CD4-positive, alpha-beta T cell treated with Interleukin-6 at 100 ng/mL for 8 hours (primary cell): Measurements from ENCODE around the gene ARFGEF2.
"Not testable (repeated sequence)": the region's sequence is repeated elsewhere in the genome, so short reads cannot be mapped to it uniquely, and the experiment has no call there.

Experiments
- DNase-seq: peaks from one replicate; pipeline ENCODE4 v3.0.0-alpha.2; 2020; ENCODE audit warnings: mixed read lengths, low spot score

Gene ARFGEF2

DNA sequence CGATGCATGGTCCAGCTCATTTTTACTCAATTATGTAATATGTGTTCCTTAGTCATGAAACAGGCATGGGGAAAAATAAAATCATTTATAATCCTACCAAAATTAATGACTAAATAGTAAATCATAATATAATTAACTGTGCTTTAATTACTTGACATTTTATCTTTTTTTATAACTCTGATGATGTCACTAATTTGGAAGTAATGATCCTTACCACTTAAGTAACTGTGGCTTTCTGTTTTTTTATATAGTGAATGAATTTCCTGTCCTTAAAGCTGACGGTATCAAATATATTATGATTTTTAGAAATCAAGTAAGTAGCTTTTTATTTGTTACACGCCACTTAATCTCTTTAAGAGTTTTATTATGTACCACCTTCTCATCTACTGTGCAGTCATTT is 156.8 kb downstream of the ARFGEF2 start:
- DNase-seq = no peak

DNA sequence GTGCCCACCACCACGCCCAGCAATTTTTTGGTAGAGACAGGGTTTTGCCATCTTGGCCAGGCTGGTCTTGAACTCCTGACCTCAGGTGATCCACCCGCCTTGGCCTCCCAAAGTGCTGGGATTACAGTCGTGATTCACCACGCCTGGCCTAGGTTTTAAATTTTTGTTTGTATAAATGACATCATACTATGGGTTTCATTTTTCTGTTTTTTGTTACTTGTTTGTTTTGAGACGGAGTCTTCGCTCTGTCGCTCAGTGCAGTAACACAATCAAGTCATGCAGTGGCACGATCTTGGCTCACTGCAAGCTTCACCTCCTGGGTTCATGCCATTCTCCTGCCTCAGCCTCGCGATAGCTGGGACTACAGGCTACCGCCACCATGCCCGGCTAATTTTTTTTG is 160.8 kb downstream of the ARFGEF2 start:
- DNase-seq = not testable (repeated sequence)
